Activated naive CD4-positive, alpha-beta T cell treated with anti-CD3 and anti-CD28 coated beads, Interleukin-2, amount 50 U/mL, for 16 hours (primary cell): ENCODE data around the gene TTYH3.
"Not testable (repeated sequence)": the region's sequence is repeated elsewhere in the genome, so short reads cannot be mapped to it uniquely, and the experiment has no call there.

Experiments
- DNase-seq: peaks from one replicate; pipeline ENCODE4 v3.0.0-alpha.2; 2020

TTYH3 gene

GRCh38 chr7:2603044-2603965 lies 28.5 kb upstream of the TTYH3 start:
- DNase-seq, result no peak

GRCh38 chr7:2604608-2605174 lies 27.1 kb upstream of the TTYH3 start:
- no peak for DNase-seq

DNA sequence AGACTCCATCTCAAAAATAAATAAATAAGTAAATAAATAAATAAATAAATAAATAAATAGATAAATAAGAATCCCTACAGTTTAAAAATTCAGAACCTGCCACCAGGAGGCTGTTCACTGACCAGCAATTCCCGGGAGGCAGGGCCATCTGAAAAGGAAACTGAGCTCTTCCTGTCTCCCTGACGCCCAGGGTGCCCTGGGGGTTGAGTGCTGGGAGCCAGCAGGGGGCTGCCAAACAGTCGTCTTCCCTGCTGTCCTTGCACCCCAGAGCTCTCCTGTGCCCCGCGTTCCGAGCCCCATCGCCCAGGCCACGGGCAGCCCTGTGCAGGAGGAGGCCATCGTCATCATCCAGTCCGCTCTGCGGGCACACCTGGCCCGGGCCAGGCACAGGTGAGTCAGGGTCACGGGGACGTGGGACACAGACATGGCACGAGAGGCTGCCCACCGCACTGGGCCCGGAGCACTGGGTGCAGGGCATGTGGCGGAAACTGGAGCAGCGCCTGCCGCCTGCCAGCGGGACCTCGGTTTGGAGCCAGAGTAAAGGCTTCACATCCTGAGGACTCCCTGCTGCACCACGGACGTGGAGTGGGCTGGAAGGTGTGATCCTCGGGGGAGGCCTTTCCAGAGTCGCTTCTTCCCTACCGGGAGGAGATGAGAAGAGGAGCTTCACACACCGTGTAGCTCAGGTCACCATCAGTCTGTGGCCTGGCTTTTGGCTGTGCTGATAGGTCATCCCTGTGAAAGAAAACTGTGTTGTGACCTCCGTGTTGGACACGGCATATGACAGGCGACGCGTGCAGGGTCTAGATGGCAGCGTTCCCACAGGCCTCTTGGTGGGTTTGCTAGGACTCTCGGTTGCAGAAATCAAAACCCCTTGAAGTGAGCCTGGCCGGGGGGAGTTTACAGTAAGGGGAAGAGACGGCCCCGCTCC lies 25.9 kb upstream of the TTYH3 start:
- no peak for DNase-seq

- no peak for DNase-seq
Observed at GRCh38 chr7:2606539-2606936, 25.2 kb upstream of the TTYH3 start.

DNA sequence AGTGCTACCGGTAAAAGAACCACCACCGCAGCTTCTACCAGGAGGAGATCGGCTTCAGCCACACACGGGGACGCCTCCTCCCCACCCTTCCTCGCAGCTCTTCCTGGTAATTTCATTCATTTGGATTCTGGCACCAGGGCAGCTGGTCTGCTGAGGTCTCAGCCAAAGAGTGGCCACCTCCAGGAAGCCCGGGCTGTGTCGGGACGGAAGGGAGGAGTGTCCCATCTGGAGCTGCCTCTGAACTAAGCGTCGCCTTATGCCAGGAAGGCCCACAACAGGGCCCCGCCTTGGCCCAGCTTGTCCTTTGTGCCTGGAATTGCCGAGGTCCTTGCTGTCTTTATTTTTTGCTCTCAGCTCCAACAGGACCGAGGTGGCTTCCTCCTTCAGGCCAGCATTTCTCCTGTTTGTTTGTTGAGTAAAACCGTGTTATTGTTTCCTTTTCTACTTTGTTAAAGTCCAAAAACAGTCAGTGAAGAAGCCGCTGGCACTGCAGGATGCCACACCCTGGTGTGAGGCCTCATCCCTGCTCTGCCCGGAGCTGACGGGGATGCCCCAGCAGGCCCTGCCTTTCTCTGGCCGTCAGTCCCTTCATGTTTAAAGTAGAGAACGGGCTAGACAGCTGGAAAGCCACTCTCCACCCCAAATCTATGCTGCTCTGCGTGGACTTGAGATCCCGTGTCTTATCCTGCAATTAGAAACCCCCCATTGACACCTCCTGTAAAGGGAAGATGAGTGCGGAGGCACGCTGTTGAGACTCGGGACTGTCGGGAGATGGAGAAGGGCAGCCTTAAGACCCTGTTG lies 24.5 kb upstream of the TTYH3 start:
- DNase-seq, result no peak

- DNase-seq, result no peak
Observed at GRCh38 chr7:2607923-2608904, 23.6 kb upstream of the TTYH3 start.

DNA sequence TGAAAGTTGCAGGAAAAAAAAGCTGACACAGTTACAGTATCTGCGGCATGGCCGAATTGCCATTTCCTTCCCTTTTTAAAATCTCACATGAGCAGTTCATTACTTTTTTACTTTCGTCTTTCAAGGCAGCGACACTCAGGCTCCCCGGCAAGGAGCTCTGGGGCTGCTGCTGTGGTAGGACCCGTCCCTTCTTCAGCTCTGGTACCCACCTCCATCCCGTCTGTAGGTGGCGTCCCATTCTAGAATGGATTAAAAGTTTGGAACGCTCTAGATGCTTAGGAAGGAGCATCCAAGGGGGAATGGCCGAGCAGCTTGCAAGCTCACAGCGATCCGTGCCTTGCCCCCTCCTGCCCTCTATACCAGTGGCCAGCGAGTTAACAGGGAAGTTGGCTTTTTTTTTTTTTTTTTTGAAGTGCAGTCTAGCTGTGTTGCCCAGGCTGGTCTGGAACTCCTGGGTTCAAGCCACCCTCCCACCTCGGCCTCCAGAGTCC lies 22.8 kb upstream of the TTYH3 start:
- DNase-seq, result no peak

- DNase-seq, result not testable (repeated sequence)
Observed at GRCh38 chr7:2609646-2610045, 22.1 kb upstream of the TTYH3 start.

GRCh38 chr7:2610466-2610865 lies 21.3 kb upstream of the TTYH3 start:
- no peak for DNase-seq

DNA sequence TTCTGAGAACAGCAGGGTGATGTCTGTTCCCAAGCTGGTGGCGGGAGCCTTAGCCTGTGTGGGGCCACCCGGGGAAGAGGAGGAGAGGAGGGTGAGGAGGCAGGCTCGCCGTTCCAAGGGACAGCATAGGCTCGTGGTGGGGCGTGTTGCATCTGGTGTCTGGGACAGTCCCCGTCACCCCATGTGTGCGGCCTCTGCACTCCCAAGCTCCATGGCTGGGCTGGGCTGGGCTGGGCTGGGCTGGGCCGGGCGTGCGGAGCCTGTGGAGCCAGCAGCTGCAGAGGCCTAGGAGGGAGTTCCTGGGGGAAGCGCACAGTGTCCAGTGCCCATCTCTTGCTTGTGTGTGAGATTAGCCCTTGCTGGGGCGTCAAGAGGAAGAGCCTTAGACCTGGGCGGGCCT lies 20.9 kb upstream of the TTYH3 start:
- no peak for DNase-seq

DNA sequence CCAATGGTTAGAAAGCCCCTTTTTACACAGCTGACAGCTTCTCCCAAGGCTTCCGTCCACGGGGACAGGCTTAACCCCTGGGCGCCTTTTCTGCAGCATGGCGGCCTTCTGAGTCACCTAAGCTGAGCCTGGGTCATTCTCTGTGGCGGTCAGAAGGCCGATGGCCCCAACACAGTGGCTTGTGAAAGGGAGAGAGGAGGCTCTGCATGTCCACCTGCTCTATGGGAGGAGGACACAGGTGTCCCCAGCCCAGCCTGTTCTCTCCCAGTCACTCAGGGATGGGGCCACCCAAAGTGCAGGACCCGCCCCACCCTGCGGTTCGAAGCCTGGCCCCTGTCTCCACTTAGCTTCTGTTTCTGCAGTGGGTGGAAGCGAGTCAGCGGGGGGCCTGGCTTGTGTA lies 20.4 kb upstream of the TTYH3 start:
- DNase-seq, result no peak

DNA sequence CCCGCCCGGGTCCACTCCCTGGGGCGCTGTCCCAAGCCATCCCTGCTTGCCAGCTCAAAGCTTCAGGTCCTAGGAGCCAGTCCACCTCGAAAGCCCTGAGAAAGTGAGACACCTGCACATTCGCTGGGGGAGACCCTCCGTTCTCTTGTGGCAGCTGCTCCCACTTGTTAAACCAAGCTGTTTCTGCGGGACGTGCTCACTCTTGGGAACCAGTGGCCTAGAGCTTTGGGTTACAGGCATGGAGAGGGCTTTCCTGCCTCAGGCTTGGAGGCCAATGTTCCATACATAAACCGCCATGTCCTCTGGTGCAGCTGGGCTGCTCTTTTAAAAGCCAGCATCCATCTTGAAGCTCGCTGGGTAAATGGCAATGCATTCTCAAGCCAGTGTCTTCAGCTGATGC lies 19.9 kb upstream of the TTYH3 start:
- no peak for DNase-seq

GRCh38 chr7:2612445-2613097 lies 19.2 kb upstream of the TTYH3 start:
- no peak for DNase-seq

GRCh38 chr7:2613098-2613930 lies 18.5 kb upstream of the TTYH3 start:
- no peak for DNase-seq

GRCh38 chr7:2613931-2614600 lies 17.7 kb upstream of the TTYH3 start:
- DNase-seq, result no peak

DNA sequence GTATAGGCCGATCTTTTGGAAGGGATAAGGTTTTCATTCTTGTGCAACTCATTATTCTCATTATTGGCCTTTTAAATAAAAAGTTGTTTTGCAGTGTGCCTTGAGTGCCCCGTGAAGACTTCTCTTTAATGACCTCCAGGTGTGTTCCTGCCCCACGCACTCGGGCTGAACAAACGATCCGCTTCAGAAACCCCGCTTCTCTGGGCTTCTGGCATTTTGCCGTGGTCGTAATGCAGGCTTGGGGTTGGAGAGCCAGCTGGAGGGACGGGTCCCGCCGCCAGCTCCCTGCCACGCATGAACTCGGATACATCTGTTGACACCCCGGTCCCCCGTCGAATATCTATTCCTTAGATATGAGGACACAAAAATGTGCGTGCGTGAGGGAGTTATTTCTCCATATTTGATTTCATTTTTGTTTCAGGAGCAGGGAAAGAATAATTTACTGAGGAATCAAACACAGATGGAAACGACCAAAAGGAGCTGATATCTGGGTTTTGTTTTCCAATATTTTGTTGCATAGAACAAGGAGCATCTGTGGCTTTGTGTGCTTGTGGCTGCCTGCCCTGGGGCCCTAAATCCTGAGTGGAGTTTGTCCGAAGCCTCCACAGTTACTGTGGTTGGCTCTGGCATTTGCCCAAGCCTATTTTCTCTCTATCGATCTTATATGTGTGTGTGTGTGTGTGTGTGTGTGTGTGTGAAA lies 17.0 kb upstream of the TTYH3 start:
- no peak for DNase-seq

DNA sequence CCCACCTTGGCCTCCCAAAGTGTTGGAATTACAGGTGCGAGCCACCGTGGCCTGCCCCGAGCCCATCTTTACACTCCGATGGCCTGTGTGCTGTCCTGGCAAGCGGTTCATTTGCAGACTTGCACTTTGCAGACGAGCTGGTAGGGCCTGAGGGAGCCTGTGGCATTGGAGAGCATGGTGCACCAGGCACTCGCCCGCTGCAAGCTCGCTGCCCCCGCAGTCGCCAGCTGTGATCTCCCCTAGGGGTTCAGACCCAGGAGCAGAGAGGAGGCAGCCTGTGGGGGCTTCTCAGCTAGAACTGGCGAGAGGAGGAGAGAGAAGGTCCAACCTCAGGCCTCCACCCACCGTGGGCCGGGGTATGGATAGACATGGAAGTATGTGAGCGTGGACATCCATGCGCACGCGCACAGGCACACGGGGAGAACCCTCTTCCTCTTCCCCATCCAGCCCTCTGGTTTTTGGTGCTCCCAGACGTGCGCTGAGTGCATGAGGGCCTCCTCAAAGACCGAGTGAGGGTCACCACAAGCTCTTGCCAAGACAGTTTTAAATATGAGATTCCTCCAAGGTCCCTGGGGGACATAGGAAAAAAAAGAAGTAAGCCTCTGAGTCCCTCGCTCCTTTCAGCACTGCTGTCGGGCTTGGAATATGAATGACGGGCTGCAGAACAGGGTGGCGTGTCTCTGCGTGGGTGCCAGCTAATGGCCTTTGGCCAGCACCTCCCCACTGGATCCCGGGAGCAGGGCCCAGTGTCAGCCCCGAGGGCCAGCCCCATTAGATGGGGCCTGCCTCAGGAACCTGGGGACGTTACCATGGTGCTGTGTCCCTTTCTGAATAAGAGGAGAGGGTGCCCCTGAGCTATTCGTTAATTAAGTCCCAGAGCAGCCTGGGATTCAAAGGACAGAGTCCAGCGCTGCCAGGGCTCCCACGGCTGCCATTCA lies 15.1 kb upstream of the TTYH3 start:
- DNase-seq, result no peak
